A549 (cell line): Measurements from ENCODE around the gene RAB30.

Experiments
- EP300 ChIP-seq, 2 experiments: fragments of >200 bp; sonication (Bioruptor Twin); formaldehyde crosslinking; IDR thresholded peaks; 2 replicates in 1 of 2; 3 replicates in 1 of 2; pipeline ENCODE4 v1.6.1; 2016 to 2017
- MAZ ChIP-seq: fragments of 150-350 bp; IDR thresholded peaks from 2 replicates; pipeline ENCODE4 v1.6.1; 2014; ENCODE audit warnings: antibody characterized with exemption, low read depth, low read length, borderline replicate concordance
- POLR2A ChIP-seq: IDR thresholded peaks from 2 replicates; pipeline ENCODE4 v1.6.1; 2012; ENCODE audit warnings: mild to moderate bottlenecking, low read length
- RNF2 ChIP-seq: fragments of 200-600 bp; sonication (generic); IDR thresholded peaks from 2 replicates; pipeline ENCODE4 v1.6.1; 2016; ENCODE audit warnings: low read depth, mild to moderate bottlenecking, antibody characterized with exemption, moderate library complexity, borderline replicate concordance
- TF ChIP-seq, protein P1 (sequence below): fragments of >200 bp; sonication (Bioruptor Twin); formaldehyde crosslinking; IDR thresholded peaks from 3 replicates; pipeline ENCODE4 v1.5.1; 2016

- TF ChIP-seq, protein P1, sequence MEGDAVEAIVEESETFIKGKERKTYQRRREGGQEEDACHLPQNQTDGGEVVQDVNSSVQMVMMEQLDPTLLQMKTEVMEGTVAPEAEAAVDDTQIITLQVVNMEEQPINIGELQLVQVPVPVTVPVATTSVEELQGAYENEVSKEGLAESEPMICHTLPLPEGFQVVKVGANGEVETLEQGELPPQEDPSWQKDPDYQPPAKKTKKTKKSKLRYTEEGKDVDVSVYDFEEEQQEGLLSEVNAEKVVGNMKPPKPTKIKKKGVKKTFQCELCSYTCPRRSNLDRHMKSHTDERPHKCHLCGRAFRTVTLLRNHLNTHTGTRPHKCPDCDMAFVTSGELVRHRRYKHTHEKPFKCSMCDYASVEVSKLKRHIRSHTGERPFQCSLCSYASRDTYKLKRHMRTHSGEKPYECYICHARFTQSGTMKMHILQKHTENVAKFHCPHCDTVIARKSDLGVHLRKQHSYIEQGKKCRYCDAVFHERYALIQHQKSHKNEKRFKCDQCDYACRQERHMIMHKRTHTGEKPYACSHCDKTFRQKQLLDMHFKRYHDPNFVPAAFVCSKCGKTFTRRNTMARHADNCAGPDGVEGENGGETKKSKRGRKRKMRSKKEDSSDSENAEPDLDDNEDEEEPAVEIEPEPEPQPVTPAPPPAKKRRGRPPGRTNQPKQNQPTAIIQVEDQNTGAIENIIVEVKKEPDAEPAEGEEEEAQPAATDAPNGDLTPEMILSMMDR, result no peak
- TF ChIP-seq EP300 (IDR thresholded peaks at IDR 0.05), result no peak
- no peak for TF ChIP-seq RNF2
- no peak for TF ChIP-seq MAZ
- TF ChIP-seq POLR2A, result no peak
Measured at GRCh38 chr11:82980947-82981346, 90.8 kb downstream of the RAB30 start.
